WI38 (cell line): Measurements from ENCODE around the gene LRRC34.

ENCODE experiments used
- H3K4me3 ChIP-seq: 2 replicates; pipeline ENCODE4 v1.5.1; 2011; ENCODE audit warnings: low read depth, mild to moderate bottlenecking, control low read depth, low read length
- TF ChIP-seq, protein P1 (sequence below): IDR thresholded peaks from 2 replicates; pipeline ENCODE4 v1.5.1; 2012; ENCODE audit warnings: low read depth, mild to moderate bottlenecking, control low read depth, low read length

LRRC34 gene

DNA sequence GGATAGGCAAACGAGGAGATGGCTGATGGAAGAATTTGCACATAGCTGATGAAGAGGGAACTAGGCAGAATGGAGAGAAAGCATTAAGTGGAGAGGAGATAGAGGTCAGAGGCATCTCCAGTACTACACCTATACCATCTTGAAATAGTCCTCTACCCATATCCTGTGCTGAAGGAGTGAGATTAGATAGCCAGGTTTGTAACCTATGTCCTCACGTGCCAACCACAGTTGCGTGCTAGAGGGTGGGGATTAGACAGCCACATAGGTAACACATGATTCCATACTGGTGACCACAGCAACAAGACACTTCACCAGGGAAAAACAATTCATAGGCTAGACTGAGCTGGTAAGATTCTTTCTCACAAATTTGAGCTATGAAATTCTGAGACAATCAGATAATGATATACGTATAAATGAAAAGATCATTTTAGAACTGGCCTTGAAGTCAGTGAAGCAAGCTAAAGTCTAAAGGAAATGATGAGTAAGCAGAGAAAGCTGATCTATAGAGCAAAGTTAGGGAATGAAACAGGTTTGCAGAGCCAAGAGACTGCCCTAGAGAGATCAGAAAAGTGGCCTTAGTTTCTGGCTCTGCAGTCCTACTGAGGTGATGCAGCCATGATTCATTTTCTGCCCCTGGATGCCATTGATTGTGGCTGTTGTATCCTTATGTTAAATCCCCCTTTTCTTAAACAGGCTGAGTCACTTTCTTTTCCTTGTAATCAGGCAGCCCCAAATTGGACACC is 21.8 kb downstream of the LRRC34 start:
- no peak overlapping the region for H3K4me3 ChIP-seq
- TF ChIP-seq, protein P1, sequence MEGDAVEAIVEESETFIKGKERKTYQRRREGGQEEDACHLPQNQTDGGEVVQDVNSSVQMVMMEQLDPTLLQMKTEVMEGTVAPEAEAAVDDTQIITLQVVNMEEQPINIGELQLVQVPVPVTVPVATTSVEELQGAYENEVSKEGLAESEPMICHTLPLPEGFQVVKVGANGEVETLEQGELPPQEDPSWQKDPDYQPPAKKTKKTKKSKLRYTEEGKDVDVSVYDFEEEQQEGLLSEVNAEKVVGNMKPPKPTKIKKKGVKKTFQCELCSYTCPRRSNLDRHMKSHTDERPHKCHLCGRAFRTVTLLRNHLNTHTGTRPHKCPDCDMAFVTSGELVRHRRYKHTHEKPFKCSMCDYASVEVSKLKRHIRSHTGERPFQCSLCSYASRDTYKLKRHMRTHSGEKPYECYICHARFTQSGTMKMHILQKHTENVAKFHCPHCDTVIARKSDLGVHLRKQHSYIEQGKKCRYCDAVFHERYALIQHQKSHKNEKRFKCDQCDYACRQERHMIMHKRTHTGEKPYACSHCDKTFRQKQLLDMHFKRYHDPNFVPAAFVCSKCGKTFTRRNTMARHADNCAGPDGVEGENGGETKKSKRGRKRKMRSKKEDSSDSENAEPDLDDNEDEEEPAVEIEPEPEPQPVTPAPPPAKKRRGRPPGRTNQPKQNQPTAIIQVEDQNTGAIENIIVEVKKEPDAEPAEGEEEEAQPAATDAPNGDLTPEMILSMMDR, result no peak

- H3K4me3 ChIP-seq, result no peak overlapping the region
- TF ChIP-seq, protein P1, result no peak
Measured at GRCh38 chr3:169790219-169790618, 22.5 kb downstream of the LRRC34 start.

DNA sequence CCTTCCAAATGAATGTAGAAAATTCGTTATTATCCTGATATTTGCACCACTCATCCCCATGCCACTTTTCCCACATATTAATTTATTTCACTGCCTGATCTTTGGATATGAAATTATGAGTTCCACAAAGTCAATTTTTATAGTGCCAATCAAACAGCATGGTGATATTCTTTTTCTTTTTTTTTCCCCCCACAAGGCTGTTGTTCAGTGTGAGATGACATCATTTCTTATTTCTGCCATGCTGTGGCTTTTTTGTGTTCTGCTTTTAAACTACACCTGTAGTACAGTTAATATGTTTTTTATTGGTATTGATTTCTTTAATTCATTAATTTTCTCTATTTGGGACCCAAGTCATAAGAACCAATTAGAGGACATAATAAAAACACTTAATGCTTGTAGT is 24.9 kb downstream of the LRRC34 start:
- H3K4me3 ChIP-seq, result no peak overlapping the region
- TF ChIP-seq, protein P1, result no peak

GRCh38 chr3:169787120-169787519 is 25.6 kb downstream of the LRRC34 start:
- TF ChIP-seq, protein P1, result no peak
- no peak overlapping the region for H3K4me3 ChIP-seq

DNA sequence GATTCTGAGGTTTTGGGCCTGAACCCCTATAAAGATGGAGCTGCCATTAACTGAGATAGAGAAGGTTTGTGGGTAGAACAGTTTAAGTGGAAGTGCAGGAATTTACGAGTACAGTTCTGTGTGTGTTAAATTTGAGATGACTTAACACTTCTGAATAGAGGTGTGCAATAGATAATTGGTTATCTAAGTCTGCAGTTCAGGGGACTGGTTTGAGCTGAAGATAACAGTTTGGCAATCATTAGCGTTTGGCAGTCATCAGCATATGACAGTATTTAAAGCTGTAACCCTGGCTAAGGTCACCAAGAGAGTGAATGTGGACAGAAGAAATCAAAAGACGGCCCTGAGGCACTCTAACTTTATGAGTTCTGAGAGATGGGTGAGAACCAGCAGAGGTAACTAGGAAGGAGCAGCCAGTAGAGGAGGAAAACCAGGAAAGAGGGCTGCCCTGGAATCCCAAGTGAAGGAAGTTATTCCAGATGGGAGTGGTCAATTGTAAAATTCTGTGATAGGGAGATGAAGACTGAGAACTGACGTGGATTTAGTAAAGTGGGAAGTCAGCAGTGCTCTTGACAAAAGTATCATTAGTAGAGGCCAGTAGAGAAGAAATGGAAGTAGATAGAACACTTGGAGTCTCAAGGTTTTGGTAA is 31.4 kb downstream of the LRRC34 start:
- TF ChIP-seq, protein P1, result no peak
- no peak overlapping the region for H3K4me3 ChIP-seq

- TF ChIP-seq, protein P1, result no peak
- H3K4me3 ChIP-seq, result no peak overlapping the region
Measured at GRCh38 chr3:169780742-169781141, 32.0 kb downstream of the LRRC34 start.

DNA sequence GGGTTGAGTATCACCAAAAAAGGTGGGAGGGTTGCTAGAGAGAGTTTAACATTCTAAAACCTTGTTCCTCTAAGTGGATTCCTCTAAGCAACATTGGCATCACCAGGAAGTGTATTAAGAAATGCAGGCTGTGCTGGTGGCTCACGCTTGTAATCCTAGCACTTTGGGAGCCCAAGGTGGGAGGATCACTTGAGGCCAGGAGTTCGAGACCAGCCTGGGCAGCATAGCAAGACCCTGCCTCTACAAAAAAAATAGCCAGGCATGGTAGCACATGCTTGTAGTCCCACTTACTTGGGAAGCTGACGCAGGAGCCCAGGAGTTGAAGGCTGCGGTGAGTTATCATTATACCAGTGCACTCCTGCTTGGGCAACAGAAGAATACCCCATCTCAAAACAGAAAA is 34.9 kb downstream of the LRRC34 start:
- no peak overlapping the region for H3K4me3 ChIP-seq
- TF ChIP-seq, protein P1, result no peak
